Measurements from ENCODE around the gene EGR2.

The EGR2 gene

DNA sequence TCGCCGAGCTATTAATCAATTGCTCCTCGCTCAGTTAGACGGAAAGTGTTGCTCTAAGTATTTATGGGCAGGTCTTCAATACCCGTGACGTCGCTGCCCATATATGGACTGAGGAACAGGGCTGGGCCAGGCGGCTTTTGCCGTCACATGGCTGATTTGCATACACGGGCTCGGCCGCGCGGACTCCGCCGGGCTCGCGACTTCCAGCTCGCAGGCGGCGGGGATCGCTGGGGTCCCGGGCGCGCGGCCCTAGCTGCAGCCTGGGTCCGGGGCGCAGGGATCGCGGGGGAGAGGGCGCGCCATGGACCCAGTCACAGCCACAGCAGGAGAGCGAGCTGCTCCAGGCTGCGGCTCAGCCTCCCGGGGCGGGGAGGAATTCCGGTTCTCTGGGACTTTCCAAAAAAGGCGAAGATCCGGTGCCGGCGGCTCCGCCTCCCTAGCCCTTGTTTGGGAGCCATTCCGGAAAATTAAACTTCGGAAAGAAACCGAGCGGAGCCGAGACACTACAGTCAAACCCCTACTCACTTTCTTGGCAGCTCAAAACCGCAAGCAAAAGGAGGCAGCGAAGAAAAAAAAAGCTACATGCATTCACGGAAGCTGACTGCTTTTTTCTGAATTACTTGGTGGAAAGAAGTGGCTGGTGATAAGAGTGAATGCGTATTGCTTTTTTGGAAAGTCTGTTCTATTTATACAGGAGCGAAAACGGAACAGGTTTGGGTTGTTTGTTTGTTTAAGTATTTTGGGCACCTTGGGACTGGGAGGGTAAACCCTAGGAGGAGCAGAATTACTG, at the start of gene EGR2:
TSS of gene EGR2 (minus strand) at position 36 of the 790 bp plus-strand sequence. CDS start 337 bp downstream, outside the sequence.
- peak; percentile 90 for DNase-seq (ENCODE audit: low read depth)

- no peak for DNase-seq (ENCODE audit: low read depth)
These were observed 46.3 kb upstream of the EGR2 start for GRCh38 chr10:62862447-62862846.

DNA sequence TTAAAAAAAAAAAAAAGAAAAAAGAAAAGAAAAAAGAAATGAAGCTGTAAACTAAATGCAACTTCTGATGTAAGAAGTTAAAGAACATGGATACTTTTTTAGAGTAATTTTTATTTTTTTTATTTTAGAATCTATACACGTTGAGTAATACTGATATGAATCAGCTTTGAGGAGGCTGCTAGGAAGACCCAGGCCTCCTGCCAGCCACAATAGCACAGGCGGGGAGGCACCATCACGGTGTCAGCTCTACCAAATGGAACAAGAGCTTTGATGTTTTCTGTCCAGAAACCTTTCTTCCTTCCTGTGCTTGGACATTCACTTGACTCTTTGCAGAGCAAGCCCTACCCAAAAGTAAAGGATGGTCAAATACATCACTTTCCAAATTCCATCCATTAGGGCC, 45.3 kb upstream of the EGR2 start:
- DNase-seq (ENCODE audit: low read depth) = no peak

DNA sequence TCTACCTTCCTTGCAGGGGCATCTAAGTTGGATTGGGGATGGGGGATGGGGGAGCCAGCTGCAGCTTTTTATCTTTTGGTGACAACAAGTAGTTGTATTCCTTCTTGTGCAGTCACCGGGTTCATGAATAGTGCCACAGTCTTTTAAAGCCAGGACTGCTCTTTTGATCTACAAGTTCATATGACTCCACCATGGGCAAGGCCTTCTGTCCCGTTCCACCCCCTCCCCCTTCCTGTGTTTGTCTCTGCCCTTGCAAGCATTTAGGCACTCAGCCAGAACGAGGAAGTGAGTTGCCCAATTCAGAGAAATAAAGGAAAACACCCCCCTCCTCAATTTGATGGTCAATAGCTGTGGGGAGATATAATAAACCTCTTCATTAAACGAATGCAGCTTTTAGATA, 44.8 kb upstream of the EGR2 start:
- no peak for DNase-seq (ENCODE audit: low read depth)

GRCh38 chr10:62858364-62858763, 42.2 kb upstream of the EGR2 start:
- DNase-seq (ENCODE audit: low read depth) = no peak

DNA sequence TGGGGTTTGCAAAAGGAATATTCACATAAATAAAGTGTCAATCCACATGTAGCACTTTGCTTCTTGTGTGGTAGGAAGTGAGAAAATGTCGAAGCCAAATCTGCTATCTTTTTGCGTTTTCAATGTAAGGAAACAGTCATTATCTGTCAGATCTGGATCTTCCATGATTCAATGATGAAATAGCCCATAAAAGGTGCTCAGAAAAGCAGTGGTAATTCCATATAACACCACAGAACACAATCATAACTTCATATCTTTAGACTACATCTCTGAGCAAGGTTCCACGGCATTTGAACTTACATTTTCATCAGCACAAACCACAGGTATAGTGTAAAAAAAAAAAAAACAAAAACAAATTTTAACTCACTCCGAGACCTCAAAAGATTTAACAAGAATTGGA, 39.9 kb upstream of the EGR2 start:
- DNase-seq (ENCODE audit: low read depth) = no peak

DNA sequence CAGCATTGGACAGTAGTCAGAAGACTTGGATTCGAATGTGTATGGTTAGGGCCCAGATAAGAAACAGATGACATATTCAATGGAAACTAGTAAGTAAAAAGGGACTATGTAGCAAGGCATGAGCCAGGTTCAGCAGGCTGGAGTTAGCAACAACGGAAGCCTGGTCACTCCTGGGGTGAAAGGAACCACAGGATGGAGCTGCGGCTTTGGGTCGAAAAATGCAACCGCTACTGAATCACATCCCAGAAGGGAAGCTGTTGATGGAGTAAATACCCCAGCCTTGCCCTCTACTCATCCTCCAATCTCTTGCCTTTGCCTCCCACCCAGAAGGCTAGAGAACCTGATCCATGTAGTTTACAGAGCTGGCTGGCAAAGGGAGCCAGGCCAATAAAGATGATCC, 37.5 kb upstream of the EGR2 start:
- no peak for DNase-seq (ENCODE audit: low read depth)

- DNase-seq (ENCODE audit: low read depth) = no peak
These were observed 37.0 kb upstream of the EGR2 start for GRCh38 chr10:62852961-62853702.

DNA sequence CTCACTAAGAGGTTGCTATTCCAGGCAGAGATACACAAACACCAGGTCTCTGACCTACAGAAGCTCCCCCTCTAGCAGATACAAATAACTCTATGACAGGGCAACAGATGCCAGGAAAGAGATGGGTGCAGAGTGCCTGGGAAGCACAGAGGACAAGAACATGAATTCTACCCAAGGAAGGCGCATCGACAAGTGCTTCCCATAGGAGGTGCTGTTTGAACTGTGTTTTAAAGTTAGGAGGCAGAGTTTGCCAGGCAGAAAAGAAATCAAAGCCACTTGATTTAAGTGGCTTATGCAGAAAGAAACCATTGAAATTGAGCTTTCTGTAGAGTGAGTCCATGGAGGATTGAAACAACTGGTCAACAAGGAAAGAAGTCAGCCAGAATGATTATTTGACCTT, 35.3 kb upstream of the EGR2 start:
- DNase-seq (ENCODE audit: low read depth) = no peak

DNA sequence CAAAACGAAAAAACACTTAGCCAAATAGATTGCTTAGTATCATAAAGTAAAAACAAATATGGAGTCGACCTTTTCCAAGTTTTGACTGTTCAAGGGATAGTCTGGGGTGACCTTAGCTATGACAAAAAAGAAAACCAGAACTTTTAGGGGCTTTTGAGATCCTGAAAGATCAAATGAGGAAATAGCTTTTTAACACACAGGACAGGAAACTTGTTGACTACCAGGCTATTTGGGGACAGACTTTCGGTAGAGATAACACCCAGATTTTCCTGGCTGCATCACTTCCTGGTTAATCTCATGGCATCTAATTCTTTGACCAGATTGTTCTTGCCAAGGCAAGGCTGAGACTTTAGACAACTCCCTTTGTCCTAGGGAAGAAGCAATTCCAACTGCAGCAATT, 34.5 kb upstream of the EGR2 start:
- DNase-seq (ENCODE audit: low read depth) = no peak

DNA sequence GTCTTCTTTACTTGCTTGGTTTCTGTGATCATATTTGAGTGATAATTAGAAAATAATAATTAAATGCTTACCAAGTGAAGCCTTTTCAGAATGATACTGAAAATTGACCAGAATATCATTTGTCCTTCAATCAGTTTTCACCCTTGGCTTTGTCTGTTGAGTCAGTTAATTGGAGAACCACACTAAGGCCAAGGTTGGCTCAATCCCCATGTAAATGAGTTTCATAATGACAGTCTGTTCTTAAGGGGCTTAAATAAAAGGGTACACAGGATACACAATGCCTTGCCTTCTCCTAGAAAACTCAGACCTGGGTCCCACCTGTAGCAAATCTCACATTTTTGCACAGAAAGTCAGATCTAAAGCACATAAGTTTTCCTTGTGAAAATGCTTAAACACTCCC, 31.3 kb upstream of the EGR2 start:
- DNase-seq (ENCODE audit: low read depth) = no peak

DNA sequence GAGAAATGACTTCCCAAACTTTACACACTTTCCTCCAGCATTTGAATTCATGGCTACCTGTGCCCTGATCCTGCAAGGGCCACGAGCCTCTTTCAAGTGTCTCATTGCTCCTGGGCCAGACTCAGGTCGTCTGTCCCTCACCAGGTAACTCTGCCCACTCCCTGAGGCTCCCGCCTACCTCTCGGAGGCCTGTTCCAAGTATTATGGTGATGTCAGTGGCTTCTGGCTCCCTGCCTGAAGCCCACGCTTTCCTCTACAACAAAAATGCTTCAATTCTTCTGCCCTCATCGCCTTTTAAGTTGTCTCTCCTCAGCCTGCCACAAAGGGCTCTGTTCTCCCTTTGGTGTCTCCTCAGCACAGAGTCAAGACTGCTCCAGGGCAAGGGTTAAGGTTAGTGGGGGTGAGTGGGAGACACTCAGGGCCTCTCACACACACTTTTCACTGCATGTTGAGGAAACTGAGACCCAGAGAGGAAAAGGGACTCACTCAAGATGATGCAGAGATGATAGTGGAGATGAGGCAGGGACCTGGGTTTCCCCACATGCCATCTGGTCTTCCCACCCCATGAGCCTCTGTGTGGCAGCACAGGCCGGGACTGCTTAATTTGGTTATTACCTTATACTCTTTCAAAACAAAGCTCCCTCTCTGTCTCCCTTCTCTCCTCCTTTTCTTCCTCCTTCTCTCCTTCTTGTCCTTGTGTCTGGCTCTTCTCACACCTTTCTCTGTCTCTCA, 28.3 kb upstream of the EGR2 start:
- no peak for DNase-seq (ENCODE audit: low read depth)

- DNase-seq (ENCODE audit: low read depth) = no peak
These were observed 27.4 kb upstream of the EGR2 start for GRCh38 chr10:62843600-62843999.

GRCh38 chr10:62842983-62843382, 26.8 kb upstream of the EGR2 start:
- DNase-seq (ENCODE audit: low read depth) = no peak

DNA sequence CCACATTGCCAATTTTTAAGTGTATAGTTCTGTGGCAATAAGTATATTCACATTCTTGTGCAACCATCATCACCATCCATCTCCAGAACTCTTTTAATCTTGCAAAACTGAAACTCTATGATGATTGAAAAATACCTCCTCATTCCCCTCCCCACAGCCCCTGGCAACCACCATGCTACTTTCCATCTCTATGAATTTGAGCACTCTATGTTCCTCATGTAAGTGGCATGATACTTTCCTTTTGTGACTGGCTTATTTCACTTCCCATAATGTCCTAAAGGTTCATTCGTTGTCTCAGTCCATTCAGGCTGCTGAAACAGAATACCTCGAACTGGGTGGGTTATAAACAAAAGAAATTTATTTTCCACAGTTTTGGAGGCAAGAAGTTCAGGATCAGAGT, 23.4 kb upstream of the EGR2 start:
- no peak for DNase-seq (ENCODE audit: low read depth)

DNA sequence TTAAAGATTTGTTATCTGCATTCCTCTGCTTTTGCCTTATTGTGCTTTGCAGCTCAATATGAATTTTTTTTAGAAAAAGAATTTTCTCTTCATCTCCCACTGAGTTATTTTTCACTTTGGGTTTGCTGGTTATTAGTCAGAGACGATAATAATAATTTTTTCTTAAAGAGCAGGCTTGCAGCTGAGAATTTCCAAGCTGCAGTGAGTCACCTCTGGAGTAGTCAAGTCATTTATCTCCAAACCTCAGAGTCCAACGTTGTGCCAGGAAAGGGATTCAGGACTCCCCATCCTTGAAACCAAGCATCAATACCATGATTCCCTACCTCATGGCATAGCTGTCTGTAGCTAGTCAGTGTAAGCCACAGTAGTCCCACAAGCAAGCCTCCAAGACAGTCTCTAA, 15.2 kb upstream of the EGR2 start:
- DNase-seq (ENCODE audit: low read depth) = no peak

- no peak for DNase-seq (ENCODE audit: low read depth)
These were observed 14.5 kb upstream of the EGR2 start for GRCh38 chr10:62830679-62831078.

- DNase-seq (ENCODE audit: low read depth) = no peak
These were observed 13.5 kb upstream of the EGR2 start for GRCh38 chr10:62829622-62830021.

DNA sequence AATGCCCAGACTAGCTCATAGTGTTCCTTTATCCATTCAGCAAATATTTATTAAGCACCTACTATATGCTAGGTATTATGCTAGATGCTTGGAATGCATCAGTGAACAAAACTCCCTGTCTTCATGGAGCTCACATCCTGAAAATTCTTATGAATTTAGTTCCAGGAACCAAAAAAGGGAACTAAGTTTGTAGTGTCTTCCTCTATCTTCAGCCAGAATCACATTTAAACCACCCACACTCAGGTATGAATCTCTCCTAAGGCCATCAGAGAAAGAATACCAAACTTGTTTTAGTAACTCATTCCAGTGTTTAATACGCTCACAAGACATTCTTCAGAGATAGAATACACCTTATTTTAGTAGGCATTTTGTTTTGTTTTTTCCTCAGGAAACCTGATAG, 10.1 kb upstream of the EGR2 start:
- DNase-seq (ENCODE audit: low read depth) = no peak

DNA sequence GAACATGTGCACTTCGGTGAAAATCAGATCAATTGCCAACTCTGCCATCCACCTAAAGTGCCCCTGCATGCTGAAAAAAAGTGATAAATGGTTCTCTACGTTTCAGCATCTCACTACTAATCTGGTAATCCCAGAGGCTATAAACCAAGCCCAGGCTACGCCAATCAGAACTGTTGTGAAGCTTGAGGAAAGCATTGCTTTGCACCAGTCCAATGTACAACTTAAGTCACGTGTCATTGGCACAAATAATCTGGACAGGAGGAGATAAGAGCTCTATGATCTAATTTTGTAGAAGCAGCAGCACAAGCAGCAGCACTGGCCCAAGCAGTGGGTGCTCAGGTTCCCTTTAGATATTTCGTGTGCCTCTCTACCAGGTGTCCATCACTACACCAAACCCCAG, 4.4 kb upstream of the EGR2 start:
- no peak for DNase-seq (ENCODE audit: low read depth)

DNA sequence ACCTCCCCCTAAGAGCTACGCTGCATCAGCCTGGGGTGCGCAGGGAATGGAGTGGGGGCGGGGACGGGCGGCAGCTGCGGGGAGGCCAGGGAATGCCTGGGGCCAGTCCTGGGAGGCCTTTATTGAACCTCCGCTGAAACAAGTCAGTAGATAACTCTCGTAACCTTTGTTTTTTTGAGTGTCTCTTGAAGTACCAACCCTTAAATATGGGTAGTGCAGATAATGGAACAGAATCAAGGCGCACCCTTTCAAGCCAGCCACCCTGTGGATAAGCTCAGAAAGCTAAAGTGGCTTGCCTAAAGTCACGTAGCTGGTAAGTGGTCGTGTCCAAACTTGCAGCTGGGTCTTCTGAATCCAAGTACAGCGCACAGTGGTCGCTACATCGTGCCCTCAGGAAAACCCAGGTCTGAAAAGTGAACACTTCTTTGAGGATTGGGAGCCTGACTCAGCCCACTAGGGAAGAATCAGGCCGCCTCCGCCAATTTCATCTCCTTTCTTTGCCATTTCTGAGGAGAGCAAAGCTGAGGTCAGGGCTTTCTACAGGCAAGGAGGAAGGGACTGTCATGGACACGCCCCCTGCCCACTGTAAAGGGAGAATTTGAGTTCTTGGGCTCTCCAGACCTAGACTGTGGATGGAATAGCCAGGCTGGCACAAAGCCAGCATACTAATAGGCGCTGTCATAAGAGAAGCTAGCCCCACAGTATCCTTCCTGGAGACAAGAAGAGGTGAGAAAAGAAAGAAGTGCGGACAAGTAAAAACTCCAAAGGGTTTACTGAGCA, 3.2 kb upstream of the EGR2 start:
- DNase-seq (ENCODE audit: low read depth) = no peak

DNA sequence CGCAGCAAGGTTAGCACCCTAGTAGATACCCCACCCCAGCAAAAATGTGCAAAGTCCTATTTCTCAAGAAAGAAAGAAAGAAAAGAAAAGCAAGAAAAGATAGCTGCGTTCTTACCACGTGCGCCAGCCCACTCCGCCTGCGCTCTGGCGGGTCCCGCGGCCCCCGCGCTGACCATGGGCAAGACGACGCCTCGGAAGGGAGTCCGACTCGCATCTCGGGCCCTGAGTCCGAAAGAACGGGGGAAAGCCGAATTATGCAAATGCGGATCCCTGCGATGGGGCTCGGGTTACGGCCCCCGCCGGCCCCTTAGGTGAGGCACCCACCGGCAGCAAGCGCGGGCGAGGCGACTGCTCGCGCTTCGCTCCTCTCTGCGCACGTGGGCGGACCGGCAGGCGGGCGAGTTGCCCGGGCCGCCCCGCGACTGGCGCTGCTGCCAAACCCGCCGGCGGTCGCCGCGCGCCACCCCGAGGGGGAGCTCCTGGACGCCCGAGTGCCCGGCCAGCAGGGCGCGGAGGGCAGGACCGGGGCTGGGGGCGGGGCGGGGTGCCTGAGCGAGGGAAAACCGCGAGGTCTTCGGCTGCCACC, 2.4 kb upstream of the EGR2 start:
- DNase-seq (ENCODE audit: low read depth) = no peak
